Measurements from ENCODE around the gene ECE2. TPM values are rescaled to one million over a fixed set of nuclear protein-coding genes. Genes with fewer than 3 reads are reported as not detected.
A peak's percentile ranks its signal among the peaks of the same experiment; 100 is the strongest.

The ECE2 gene
- total RNA-seq, 1 experiment from 2014 or later = 0.46 TPM

GRCh38 chr3:184314700-184315542 is 39.1 kb downstream of the ECE2 start (continued):
- TF ChIP-seq PRDM15 (CRISPR knock-in tag; IDR thresholded peaks at IDR 0.05) (peak; percentile 24; the same call in 1 of the 2 replicates), ZNF281 (CRISPR knock-in tag; IDR thresholded peaks at IDR 0.05) (0 out of 2 replicates have a peak, but pooled peaks have one; percentile 10), ZNF416 (CRISPR knock-in tag; IDR thresholded peaks at IDR 0.05) (0 out of 2 replicates have a peak, but pooled peaks have one; percentile 15), FOXP4 (CRISPR knock-in tag; IDR thresholded peaks at IDR 0.05) (no peak)

- peaks cover 24% of the 10 kb centered on the region for H3K4me1 Mint-ChIP-seq
- DNase-seq (ENCODE audit: low spot score) (no peak), ATAC-seq (no peak)
- no peaks in the 10 kb centered on the region for H3K27me3 Mint-ChIP-seq (ENCODE audit: low read depth)
- TF ChIP-seq SOX15 (CRISPR knock-in tag; IDR thresholded peaks at IDR 0.05) = no peak
- TF ChIP-seq E2F5 (CRISPR knock-in tag; IDR thresholded peaks at IDR 0.05) = no peak
- TF ChIP-seq ATF6 (CRISPR knock-in tag; IDR thresholded peaks at IDR 0.05) = no peak
- no peak for TF ChIP-seq USF2 (CRISPR knock-in tag; IDR thresholded peaks at IDR 0.05)
- no peak for TF ChIP-seq NR1H2 (CRISPR knock-in tag; IDR thresholded peaks at IDR 0.05)
- TF ChIP-seq ZNF396 (CRISPR knock-in tag; IDR thresholded peaks at IDR 0.05; ENCODE audit: borderline replicate concordance) = no peak
- TF ChIP-seq JUN (CRISPR knock-in tag; IDR thresholded peaks at IDR 0.05) = no peak
- TF ChIP-seq CREM (CRISPR knock-in tag; IDR thresholded peaks at IDR 0.05) = no peak
- no peak for TF ChIP-seq CREB1 (CRISPR knock-in tag; IDR thresholded peaks at IDR 0.05)
- TF ChIP-seq ZNF263 (CRISPR knock-in tag; IDR thresholded peaks at IDR 0.05; ENCODE audit: low read depth) = no peak
- TF ChIP-seq SMAD3 (CRISPR knock-in tag; IDR thresholded peaks at IDR 0.05; ENCODE audit: borderline replicate concordance) = no peak
- no peak for TF ChIP-seq IRF1 (CRISPR knock-in tag; IDR thresholded peaks at IDR 0.05)
- ChIA-PET POLR2A (no interaction called here), CTCF (interaction anchor here (1.4 kb wide), 1 partner anchor 139 kb away, joined by 3 read pairs; no protein-coding TSS in a partner anchor)
- H3K9me3 Mint-ChIP-seq = no peaks in the 10 kb centered on the region
- H3K27ac Mint-ChIP-seq = peak overlapping the region; percentile 70; the same call in 1 of the 2 replicates
- peak overlapping the region; percentile 72 for H3K4me3 Mint-ChIP-seq
- H3K36me3 Mint-ChIP-seq = peaks cover 22% of the 10 kb centered on the region
Observed at GRCh38 chr3:184315543-184315867, 39.7 kb downstream of the ECE2 start.

Data from WTC11 (cell line).